ENCODE measurements around the gene ACER3. TPM values are rescaled to one million over a fixed set of nuclear protein-coding genes. Genes with fewer than 3 reads are reported as not detected.

ACER3 gene
- total RNA-seq, 1 experiment from 2014 or later, result 13.7 TPM

- ATAC-seq (no peak), DNase-seq (ENCODE audit: low spot score) (no peak)
- Mint-ChIP-seq H3K4me1 (peaks cover 5% of the 10 kb centered on the region), H3K4me3 (no peak overlapping the region), H3K9me3 (peaks cover 4% of the 10 kb centered on the region), H3K27me3 (ENCODE audit: low read depth) (no peaks in the 10 kb centered on the region), H3K27ac (no peak overlapping the region), H3K36me3 (peaks cover 4% of the 10 kb centered on the region)
- ChIA-PET CTCF (no interaction called here), POLR2A (no interaction called here)
- TF ChIP-seq MYBL2 (CRISPR knock-in tag; IDR thresholded peaks at IDR 0.05), result no peak
These were observed 140.9 kb downstream of the ACER3 start for GRCh38 chr11:77001613-77002012.

GRCh38 chr11:77002776-77003175 is 142.1 kb downstream of the ACER3 start:
- Mint-ChIP-seq H3K36me3 (peaks cover 4% of the 10 kb centered on the region), H3K9me3 (peaks cover 4% of the 10 kb centered on the region), H3K4me3 (no peak overlapping the region), H3K4me1 (peaks cover 5% of the 10 kb centered on the region), H3K27ac (no peak overlapping the region), H3K27me3 (ENCODE audit: low read depth) (no peaks in the 10 kb centered on the region)
- ChIA-PET POLR2A (no interaction called here), CTCF (no interaction called here)
- TF ChIP-seq AR (CRISPR knock-in tag; IDR thresholded peaks at IDR 0.05) (no peak), ZNF232 (CRISPR knock-in tag; IDR thresholded peaks at IDR 0.05) (no peak), ZNF425 (CRISPR knock-in tag; conservative IDR thresholded peaks at IDR 0.05) (no peak), KAT7 (CRISPR knock-in tag; IDR thresholded peaks at IDR 0.05; ENCODE audit: borderline replicate concordance) (no peak), ELF4 (CRISPR knock-in tag; IDR thresholded peaks at IDR 0.05; ENCODE audit: low read depth) (no peak), PREB (CRISPR knock-in tag; IDR thresholded peaks at IDR 0.05; ENCODE audit: borderline replicate concordance) (no peak), FOXP4 (CRISPR knock-in tag; IDR thresholded peaks at IDR 0.05) (no peak), OVOL2 (CRISPR knock-in tag; IDR thresholded peaks at IDR 0.05; ENCODE audit: borderline replicate concordance) (no peak), TEAD1 (CRISPR knock-in tag; IDR thresholded peaks at IDR 0.05) (no peak), IRF2 (CRISPR knock-in tag; IDR thresholded peaks at IDR 0.05; ENCODE audit: borderline replicate concordance, low read depth) (no peak)
- no peak for ATAC-seq
- DNase-seq (ENCODE audit: low spot score), result no peak

- H3K27ac Mint-ChIP-seq, result no peak overlapping the region
- CTCF ChIA-PET, result no interaction called here
These were observed 143.2 kb downstream of the ACER3 start for GRCh38 chr11:77003963-77004362.

More at GRCh38 chr11:77003963-77004362, 143.2 kb downstream of the ACER3 start:
- TF ChIP-seq GABPB1 (CRISPR knock-in tag; IDR thresholded peaks at IDR 0.05) (no peak), TEAD1 (CRISPR knock-in tag; IDR thresholded peaks at IDR 0.05) (no peak), FOXP1 (CRISPR knock-in tag; IDR thresholded peaks at IDR 0.05; ENCODE audit: borderline replicate concordance) (no peak), OVOL2 (CRISPR knock-in tag; IDR thresholded peaks at IDR 0.05; ENCODE audit: borderline replicate concordance) (no peak), ZBTB43 (CRISPR knock-in tag; IDR thresholded peaks at IDR 0.05) (no peak), USF2 (CRISPR knock-in tag; IDR thresholded peaks at IDR 0.05) (no peak), FOXJ3 (CRISPR knock-in tag; IDR thresholded peaks at IDR 0.05; ENCODE audit: borderline replicate concordance) (no peak), ZNF232 (CRISPR knock-in tag; IDR thresholded peaks at IDR 0.05) (no peak)
- POLR2A ChIA-PET, result no interaction called here
- H3K4me3 Mint-ChIP-seq, result no peak overlapping the region
- peaks cover 4% of the 10 kb centered on the region for H3K36me3 Mint-ChIP-seq
- H3K9me3 Mint-ChIP-seq, result peaks cover 5% of the 10 kb centered on the region
- H3K27me3 Mint-ChIP-seq (ENCODE audit: low read depth), result no peaks in the 10 kb centered on the region
- H3K4me1 Mint-ChIP-seq, result no peaks in the 10 kb centered on the region
- ATAC-seq (no peak), DNase-seq (ENCODE audit: low spot score) (no peak)

Data from WTC11 (cell line).